Measurements from ENCODE around the gene MLLT3. TPM values are rescaled to one million over a fixed set of nuclear protein-coding genes. Genes with fewer than 3 reads are reported as not detected.

Gene MLLT3
- polyA plus RNA-seq, 1 experiment, result 32.5 TPM

- Histone ChIP-seq H3K27ac (ENCODE audit: low read depth, low read length) (no peak overlapping the region), H3K9me3 (ENCODE audit: control insufficient read depth, insufficient read depth, low read length) (no peaks in the 10 kb centered on the region), H3K4me3 (ENCODE audit: low read depth, low read length) (no peak overlapping the region), H3K27me3 (ENCODE audit: control insufficient read depth, insufficient read depth, low read length) (no peaks in the 10 kb centered on the region)
- DNase-seq (ENCODE audit: low read depth, low spot score), result no peak
- ChIA-PET POLR2A (no interaction called here), CTCF (no interaction called here)
- no peak for TF ChIP-seq CTCF (IDR thresholded peaks at IDR 0.05; ENCODE audit: low read depth, low read length)
These were observed 237.7 kb downstream of the MLLT3 start for GRCh38 chr9:20384642-20385041.

DNA sequence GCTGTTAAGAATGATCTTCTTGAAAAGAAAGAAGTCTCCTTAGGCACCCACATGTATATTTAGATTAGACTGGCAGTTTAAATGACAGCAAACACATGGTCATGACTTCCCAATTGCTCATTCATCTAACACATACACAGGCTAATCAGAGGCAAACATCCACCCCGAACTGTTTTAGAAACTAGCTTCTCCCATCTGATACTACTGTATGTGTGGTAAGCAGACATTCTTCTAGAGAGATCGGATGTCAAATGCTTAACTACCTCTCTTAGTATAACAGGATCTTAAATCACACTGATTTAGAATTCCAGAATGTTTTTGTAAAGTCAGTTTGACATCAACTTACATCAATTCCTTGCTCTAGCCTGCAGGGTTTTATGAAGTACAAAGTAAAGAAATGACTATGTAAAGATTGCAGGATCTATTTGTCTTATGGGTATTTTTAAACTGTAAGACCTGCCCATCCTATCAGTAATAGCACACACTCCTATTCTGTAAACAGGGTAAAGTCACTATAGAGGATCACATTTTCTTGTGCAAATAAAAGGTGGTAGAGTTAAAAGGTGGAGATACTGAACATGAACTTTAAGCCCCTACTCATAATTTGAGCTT lies 239.7 kb downstream of the MLLT3 start:
- peak; percentile 56 for DNase-seq (ENCODE audit: low read depth, low spot score)
- H3K9me3 ChIP-seq (ENCODE audit: control insufficient read depth, insufficient read depth, low read length), result no peaks in the 10 kb centered on the region
- CTCF ChIA-PET, result interaction anchor here (1.0 to 2.5 kb wide), 2 partner anchors 242 to 559 kb away, joined by 4 to 8 read pairs; no protein-coding TSS in a partner anchor
- H3K27me3 ChIP-seq (ENCODE audit: control insufficient read depth, insufficient read depth, low read length), result no peaks in the 10 kb centered on the region
- POLR2A ChIA-PET, result interaction anchor here (1.0 kb wide), 1 partner anchor 239 kb away, joined by 7 read pairs; the partner anchor contains the start of gene MLLT3
- H3K4me3 ChIP-seq (ENCODE audit: low read depth, low read length), result no peak overlapping the region
- H3K27ac ChIP-seq (ENCODE audit: low read depth, low read length), result no peak overlapping the region
- no peak for TF ChIP-seq CTCF (IDR thresholded peaks at IDR 0.05; ENCODE audit: low read depth, low read length)

DNA sequence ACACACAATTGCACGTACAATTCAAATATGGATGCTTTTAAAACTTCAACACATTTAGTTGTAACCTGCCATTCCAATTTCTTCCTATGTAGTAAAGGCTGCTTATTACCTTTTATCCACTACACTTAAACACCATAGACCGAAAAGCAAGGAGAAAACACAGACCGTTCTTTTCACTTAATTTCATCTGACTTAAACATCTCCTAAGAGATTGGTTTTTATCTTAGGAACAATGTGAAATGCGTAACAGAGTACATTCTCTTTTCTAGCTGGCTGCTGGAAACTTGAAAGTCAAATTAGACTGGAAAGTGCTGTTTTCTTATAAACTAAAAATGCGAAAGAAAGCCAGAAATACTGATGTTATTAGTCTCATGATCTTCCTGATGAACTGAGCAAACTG lies 241.8 kb downstream of the MLLT3 start:
- no peaks in the 10 kb centered on the region for H3K27me3 ChIP-seq (ENCODE audit: control insufficient read depth, insufficient read depth, low read length)
- TF ChIP-seq CTCF (IDR thresholded peaks at IDR 0.05; ENCODE audit: low read depth, low read length), result no peak
- ChIA-PET POLR2A (interaction anchor here (0.6 kb wide), 1 partner anchor 219 kb away, joined by 5 read pairs; no protein-coding TSS in a partner anchor), CTCF (no interaction called here)
- no peaks in the 10 kb centered on the region for H3K9me3 ChIP-seq (ENCODE audit: control insufficient read depth, insufficient read depth, low read length)
- H3K4me3 ChIP-seq (ENCODE audit: low read depth, low read length), result no peak overlapping the region
- H3K27ac ChIP-seq (ENCODE audit: low read depth, low read length), result no peak overlapping the region
- DNase-seq (ENCODE audit: low read depth, low spot score), result no peak

- Histone ChIP-seq H3K27me3 (ENCODE audit: control insufficient read depth, insufficient read depth, low read length) (no peaks in the 10 kb centered on the region), H3K9me3 (ENCODE audit: control insufficient read depth, insufficient read depth, low read length) (no peaks in the 10 kb centered on the region), H3K4me3 (ENCODE audit: low read depth, low read length) (no peak overlapping the region), H3K27ac (ENCODE audit: low read depth, low read length) (no peak overlapping the region)
- no peak for DNase-seq (ENCODE audit: low read depth, low spot score)
- POLR2A ChIA-PET, result no interaction called here
- no peak for TF ChIP-seq CTCF (IDR thresholded peaks at IDR 0.05; ENCODE audit: low read depth, low read length)
- CTCF ChIA-PET, result no interaction called here
These were observed 242.5 kb downstream of the MLLT3 start for GRCh38 chr9:20379804-20380225.

DNA sequence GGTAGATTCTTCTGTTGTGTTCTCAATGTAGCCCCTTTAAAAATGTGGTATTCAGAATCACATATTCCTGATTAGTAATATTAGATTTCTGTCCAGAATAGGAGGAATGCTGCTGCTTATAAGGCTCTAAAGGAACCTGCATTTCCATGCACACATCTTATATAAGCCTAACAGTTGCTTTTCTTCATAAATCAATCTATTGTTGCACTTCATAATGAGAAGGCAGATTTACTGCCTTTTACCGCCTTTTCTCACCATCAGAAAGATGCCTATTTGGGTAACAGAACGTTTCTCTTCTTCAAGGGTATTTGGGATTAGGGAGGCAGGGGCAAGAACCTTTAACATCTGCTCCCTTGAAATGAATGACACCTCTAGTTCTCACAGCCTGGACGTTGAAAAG lies 243.4 kb downstream of the MLLT3 start:
- H3K4me3 ChIP-seq (ENCODE audit: low read depth, low read length), result no peak overlapping the region
- no peaks in the 10 kb centered on the region for H3K27me3 ChIP-seq (ENCODE audit: control insufficient read depth, insufficient read depth, low read length)
- DNase-seq (ENCODE audit: low read depth, low spot score), result no peak
- ChIA-PET POLR2A (no interaction called here), CTCF (no interaction called here)
- no peak overlapping the region for H3K27ac ChIP-seq (ENCODE audit: low read depth, low read length)
- TF ChIP-seq CTCF (IDR thresholded peaks at IDR 0.05; ENCODE audit: low read depth, low read length), result no peak
- H3K9me3 ChIP-seq (ENCODE audit: control insufficient read depth, insufficient read depth, low read length), result no peaks in the 10 kb centered on the region

Data from AG04450 (cell line).